IPS DF 6.9 (cell line): ENCODE results near the gene LRGUK.

Experiments used
- DNase-seq: peaks from one replicate; pipeline ENCODE4 v3.0.0-alpha.2; 2013; ENCODE audit warnings: low read depth, low spot score
- H3K27ac ChIP-seq: one replicate; pipeline ENCODE4 v1.5.1; 2013; ENCODE audit warnings: low read length, control low read depth
- H3K27me3 ChIP-seq: 2 replicates; pipeline ENCODE4 v1.6.1; 2013; ENCODE audit warnings: mild to moderate bottlenecking, low read length; ENCODE audit not compliant: control insufficient read depth, insufficient read depth
- H3K36me3 ChIP-seq: 2 replicates; pipeline ENCODE4 v1.6.1; 2013; ENCODE audit warnings: low read length; ENCODE audit not compliant: control insufficient read depth, insufficient read depth
- H3K4me1 ChIP-seq: 2 replicates; pipeline ENCODE4 v1.6.1; 2013; ENCODE audit warnings: low read length; ENCODE audit not compliant: control insufficient read depth, insufficient read depth
- H3K4me3 ChIP-seq: 2 replicates; pipeline ENCODE4 v1.5.1; 2013; ENCODE audit warnings: mild to moderate bottlenecking, low read length
- H3K9me3 ChIP-seq: 2 replicates; pipeline ENCODE4 v1.6.1; 2013; ENCODE audit warnings: low read length, inconsistent platforms; ENCODE audit not compliant: control insufficient read depth, insufficient read depth
- WGBS: extraction: QIAGEN DNeasy Blood & Tissue Kit; methylation state at CpG from one replicate; pipeline ENCODE4 v1.1.7; 2013; ENCODE audit warnings: mixed read lengths, missing lambda C conversion rate; ENCODE audit not compliant: insufficient read length, insufficient coverage; 5-methylcytosine and 5-hydroxymethylcytosine counted together

Gene LRGUK

DNA sequence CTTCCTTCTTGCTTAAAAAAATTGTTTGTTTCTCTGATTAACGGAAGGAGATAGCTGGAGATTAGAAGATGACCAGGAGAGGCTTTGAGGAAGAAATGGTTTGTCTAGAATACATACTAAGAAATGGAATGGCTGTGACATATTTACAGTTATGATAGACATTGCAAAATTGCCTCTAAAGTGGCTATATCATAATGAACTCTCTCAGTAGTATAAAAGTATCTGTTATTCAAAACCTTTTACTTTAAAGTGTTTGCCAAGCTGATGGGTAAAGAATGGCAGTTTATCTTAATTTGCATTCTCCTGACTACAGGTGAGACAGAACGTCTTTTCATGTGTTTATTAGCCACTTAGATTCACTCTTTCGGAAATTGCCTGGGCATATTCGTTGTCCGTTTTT is 28.7 kb downstream of the LRGUK start:
- Histone ChIP-seq H3K36me3 (no peaks in the 10 kb centered on the region), H3K9me3 (no peaks in the 10 kb centered on the region), H3K4me1 (peaks cover 2% of the 10 kb centered on the region; the same call in 1 of the 2 replicates), H3K27ac (no peak overlapping the region), H3K4me3 (no peak overlapping the region), H3K27me3 (no peaks in the 10 kb centered on the region)
- no peak for DNase-seq
- WGBS = no CpG with 5 or more reads among the region's 5 CpGs

DNA sequence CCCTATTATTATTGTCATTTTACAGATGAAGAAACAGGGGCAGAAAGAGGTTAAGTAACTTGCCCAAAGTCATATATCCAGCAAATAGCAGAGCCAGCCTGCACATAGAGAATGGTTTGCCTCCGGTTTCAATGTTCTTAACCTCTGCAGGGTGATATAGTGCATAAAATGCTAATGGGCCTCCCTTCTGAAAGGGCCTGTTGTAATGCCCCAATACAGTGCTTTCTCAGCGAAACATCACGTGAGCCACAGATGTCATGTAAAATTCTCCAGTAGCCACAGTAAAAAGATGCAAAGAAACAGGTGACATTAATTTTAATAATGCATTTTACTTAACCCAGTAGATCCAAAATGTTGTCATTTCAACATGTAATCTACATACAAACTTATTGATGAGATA is 38.1 kb downstream of the LRGUK start:
- no CpG with 5 or more reads among the region's 3 CpGs for WGBS
- H3K36me3 ChIP-seq = no peaks in the 10 kb centered on the region
- H3K4me1 ChIP-seq = no peaks in the 10 kb centered on the region
- no peak overlapping the region for H3K4me3 ChIP-seq
- no peak for DNase-seq
- H3K27ac ChIP-seq = no peak overlapping the region
- H3K9me3 ChIP-seq = no peaks in the 10 kb centered on the region
- no peaks in the 10 kb centered on the region for H3K27me3 ChIP-seq

DNA sequence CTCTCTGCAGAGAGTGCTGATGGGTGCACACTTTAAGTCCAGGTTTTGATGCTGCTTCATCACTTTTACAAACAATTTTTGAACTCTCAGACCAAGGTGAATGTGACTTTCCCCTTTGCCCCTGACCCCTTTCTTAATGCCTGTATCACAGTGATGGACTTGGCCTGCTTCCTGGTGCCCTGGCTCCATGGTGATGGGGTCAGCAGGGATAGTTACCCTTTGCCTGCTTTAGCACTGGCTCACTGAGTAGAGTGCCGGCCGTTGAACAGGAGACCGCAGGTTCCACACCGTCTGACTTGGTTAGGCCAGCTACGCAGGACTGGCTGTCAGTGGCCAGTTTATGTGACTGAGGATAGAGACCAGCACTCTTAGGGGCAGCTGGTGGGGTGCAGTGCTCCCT is 40.1 kb downstream of the LRGUK start:
- H3K27ac ChIP-seq = no peak overlapping the region
- H3K9me3 ChIP-seq = no peaks in the 10 kb centered on the region
- no peaks in the 10 kb centered on the region for H3K4me1 ChIP-seq
- H3K36me3 ChIP-seq = no peaks in the 10 kb centered on the region
- H3K4me3 ChIP-seq = no peak overlapping the region
- no CpG with 5 or more reads among the region's 5 CpGs for WGBS
- no peaks in the 10 kb centered on the region for H3K27me3 ChIP-seq
- DNase-seq = no peak

DNA sequence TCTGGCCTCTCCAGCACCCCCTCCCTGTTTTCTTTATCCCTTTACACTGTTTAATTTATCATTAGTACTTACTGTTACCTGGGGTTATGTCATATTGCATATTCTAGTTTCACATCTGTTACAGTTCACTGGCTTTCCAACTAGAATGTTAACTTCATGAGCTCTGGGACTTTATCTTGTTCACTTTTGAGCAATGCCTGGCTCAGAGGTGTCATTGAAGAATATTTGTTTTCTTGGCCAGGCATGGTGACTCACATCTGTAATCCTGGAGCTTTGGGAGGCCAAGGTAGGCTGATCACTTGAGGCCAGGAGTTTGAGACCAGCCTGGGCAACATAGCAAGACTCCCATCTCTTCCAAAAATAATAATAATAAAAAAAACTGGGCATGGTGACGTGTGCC is 40.7 kb downstream of the LRGUK start:
- Histone ChIP-seq H3K9me3 (no peaks in the 10 kb centered on the region), H3K27ac (no peak overlapping the region), H3K4me3 (no peak overlapping the region), H3K4me1 (no peaks in the 10 kb centered on the region), H3K36me3 (no peaks in the 10 kb centered on the region), H3K27me3 (no peaks in the 10 kb centered on the region)
- no peak for DNase-seq
- WGBS = no CpG with 5 or more reads among the region's 1 CpG

DNA sequence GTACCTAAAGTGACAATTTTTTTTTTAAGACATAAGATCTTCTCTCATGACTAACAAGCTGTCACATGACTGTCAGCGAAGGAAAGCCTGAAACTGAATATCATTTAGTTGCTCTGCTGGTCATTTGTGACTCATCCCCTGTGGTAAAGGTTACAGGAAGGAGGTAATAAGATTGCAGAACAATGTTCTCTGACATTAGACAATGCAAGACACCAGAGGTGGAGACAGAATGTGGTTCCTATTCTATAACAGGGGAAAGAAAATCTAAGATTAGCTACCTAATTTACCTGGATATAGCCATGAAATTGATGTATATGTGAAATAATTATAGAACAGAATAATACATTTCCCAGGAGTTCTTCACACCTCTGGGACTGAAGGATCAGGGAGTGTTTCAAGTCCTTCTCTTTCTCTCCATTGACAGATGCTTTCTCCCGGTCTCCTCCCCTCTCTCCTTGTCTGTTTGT is 47.7 kb downstream of the LRGUK start:
- H3K27me3 ChIP-seq = no peaks in the 10 kb centered on the region
- no peak overlapping the region for H3K4me3 ChIP-seq
- H3K27ac ChIP-seq = no peak overlapping the region
- no peaks in the 10 kb centered on the region for H3K36me3 ChIP-seq
- H3K9me3 ChIP-seq = no peaks in the 10 kb centered on the region
- H3K4me1 ChIP-seq = no peaks in the 10 kb centered on the region
- no CpG with 5 or more reads among the region's 2 CpGs for WGBS
- DNase-seq = no peak

DNA sequence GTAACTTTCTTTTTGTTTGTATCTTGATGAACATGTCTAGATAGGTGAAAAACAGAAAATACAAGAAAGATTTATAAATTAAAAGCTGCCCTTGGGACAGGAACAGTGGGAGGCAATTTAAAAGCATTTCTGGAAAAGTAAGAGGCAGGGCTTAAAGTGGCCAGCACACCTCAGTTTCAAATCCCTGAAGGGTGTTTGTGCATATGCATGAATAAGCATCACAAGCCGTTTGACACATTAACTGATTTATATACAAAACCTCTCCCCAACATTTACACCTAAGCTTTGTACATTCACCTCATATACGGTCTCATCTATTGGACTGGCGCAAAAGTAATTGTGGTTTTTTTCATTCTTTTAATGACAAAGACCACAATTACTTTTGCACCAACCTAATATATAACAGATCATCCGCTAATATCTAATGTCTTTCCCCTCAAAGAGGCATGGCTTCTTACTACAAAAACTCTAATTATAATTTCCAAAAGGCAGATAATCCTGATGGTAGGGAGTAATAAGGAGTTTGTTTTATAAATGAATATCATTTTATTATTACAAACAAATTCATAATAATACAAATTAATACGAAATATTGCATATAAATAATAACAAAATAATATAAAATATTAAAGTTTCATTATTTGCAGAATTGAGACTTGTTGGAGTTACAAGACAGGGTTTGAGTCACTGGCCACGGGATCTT is 48.3 kb downstream of the LRGUK start:
- 100% methylated on average over 1 of the region's 6 CpGs for WGBS
- H3K27ac ChIP-seq = no peak overlapping the region
- DNase-seq = no peak
- no peaks in the 10 kb centered on the region for H3K27me3 ChIP-seq
- no peaks in the 10 kb centered on the region for H3K36me3 ChIP-seq
- no peaks in the 10 kb centered on the region for H3K4me1 ChIP-seq
- no peak overlapping the region for H3K4me3 ChIP-seq
- no peaks in the 10 kb centered on the region for H3K9me3 ChIP-seq

DNA sequence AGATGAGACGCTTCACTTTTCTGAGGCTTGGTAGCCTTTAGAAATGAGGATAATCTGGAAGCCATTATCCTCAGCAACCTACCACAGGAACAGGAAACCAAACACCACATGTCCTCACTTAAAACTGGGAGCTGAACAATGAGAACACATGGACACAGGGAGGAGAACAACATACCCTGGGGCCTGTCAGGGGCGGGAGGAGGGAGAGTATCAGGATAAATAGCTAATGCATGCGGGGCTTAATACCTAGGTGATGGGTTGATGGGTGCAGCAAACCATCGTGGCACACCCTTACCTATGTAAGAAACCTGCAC is 48.9 kb downstream of the LRGUK start:
- no CpG with 5 or more reads among the region's 4 CpGs for WGBS
- Histone ChIP-seq H3K9me3 (no peaks in the 10 kb centered on the region), H3K27ac (no peak overlapping the region), H3K4me1 (no peaks in the 10 kb centered on the region), H3K27me3 (no peaks in the 10 kb centered on the region), H3K4me3 (no peak overlapping the region), H3K36me3 (no peaks in the 10 kb centered on the region)
- DNase-seq = no peak

DNA sequence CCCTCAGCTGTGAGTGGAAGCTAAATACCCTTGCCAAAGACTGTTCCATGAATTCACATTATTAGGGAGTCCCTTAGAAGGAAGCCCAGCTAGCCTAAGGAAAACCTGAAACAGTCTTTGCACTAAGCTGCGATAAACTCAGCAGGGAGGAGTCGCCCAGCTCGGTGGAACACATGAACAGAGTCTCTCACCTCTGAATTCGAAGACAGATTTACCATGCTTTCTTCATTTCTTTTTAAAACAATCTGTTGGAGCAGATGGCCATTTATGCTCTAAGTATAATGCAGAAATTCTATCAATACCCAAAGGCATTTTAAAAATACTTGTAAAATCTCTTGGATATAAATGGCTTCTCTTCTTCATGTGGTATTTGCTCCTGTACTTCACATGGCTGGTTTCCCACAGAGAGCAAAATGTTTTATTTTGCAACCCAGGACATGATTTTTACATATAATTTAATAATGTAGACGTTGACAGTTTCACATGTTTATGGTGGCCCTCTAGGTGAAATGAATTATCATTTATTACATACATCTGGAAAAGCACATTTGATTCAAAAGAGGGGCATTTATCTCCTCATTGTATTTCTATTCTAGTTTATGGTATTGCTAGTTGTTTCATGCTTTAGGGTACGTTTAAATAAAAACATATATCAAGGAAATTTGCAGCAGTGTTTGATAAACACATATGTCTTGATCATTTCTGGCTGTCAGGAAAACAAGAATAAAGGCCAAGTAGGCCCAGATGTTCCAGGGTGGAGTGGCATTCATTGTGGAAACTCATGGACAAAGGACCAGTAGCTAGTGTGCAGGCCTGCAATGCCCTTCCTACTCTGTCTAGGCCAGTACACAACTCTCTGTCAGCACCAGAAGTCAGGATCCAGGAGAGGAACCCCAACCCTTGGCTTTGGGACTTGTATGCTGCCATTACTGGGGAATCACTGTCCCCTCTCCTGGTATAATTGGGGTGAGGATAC is 52.2 kb downstream of the LRGUK start:
- H3K9me3 ChIP-seq = no peaks in the 10 kb centered on the region
- no CpG with 5 or more reads among the region's 6 CpGs for WGBS
- DNase-seq = no peak
- no peaks in the 10 kb centered on the region for H3K27me3 ChIP-seq
- no peaks in the 10 kb centered on the region for H3K36me3 ChIP-seq
- H3K27ac ChIP-seq = no peak overlapping the region
- no peak overlapping the region for H3K4me3 ChIP-seq
- no peaks in the 10 kb centered on the region for H3K4me1 ChIP-seq

DNA sequence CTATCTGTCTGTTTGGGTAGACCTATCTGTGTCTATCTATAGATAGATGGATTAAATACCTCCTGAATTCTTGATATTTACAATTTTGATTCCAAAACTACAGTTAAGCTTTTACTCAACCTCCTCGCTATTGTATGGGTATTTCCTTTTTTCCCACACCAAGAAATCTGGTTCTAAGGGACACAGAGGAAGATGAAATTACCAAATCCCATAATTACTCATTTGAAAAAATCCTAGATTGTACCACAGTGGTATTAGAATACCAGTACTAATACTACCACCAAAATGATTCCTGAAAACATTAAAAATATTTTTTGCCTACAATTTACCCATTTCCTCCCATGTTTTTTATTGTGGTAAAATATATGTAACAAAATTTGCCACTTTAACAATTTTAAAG is 53.2 kb downstream of the LRGUK start:
- Histone ChIP-seq H3K4me1 (no peaks in the 10 kb centered on the region), H3K4me3 (no peak overlapping the region), H3K27ac (no peak overlapping the region), H3K36me3 (no peaks in the 10 kb centered on the region), H3K27me3 (no peaks in the 10 kb centered on the region), H3K9me3 (no peaks in the 10 kb centered on the region)
- DNase-seq = no peak
- no CpG with 5 or more reads among the region's 1 CpG for WGBS

DNA sequence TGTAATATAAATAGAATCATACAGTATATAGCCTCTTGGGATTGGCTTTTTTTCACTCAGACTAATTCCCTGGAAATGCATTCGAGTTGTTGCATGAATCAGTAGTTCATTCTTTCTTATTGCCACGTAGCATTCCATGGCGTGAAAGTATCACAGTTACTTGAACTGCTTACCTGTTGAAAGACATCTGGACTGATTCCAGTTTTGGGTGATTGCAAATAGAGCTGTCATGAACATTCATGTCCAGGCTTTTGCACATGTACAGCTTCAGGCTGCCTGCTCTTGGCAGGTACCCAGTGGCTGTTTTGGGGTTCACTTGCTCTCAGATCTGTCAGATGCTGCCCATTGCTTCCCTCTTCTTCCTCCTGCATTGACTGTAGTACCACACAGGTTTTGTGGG is 54.9 kb downstream of the LRGUK start:
- Histone ChIP-seq H3K27ac (no peak overlapping the region), H3K9me3 (no peaks in the 10 kb centered on the region), H3K4me3 (no peak overlapping the region), H3K27me3 (no peaks in the 10 kb centered on the region), H3K4me1 (no peaks in the 10 kb centered on the region), H3K36me3 (no peaks in the 10 kb centered on the region)
- WGBS = no CpG with 5 or more reads among the region's 3 CpGs
- no peak for DNase-seq
